Activated CD8-positive, alpha-beta T cell treated with anti-CD3 and anti-CD28 coated beads, Interleukin-2, amount 10 ng/mL, durations not matched to agents 7 days and 5 days (primary cell): ENCODE data around the gene CHCHD6. TPM values are rescaled to one million over a fixed set of nuclear protein-coding genes. Genes with fewer than 3 reads are reported as not detected.
"Not testable (repeated sequence)": the region's sequence is repeated elsewhere in the genome, so short reads cannot be mapped to it uniquely, and the experiment has no call there.

ENCODE experiments used
- ATAC-seq: fragments of 150-1000 bp; cut with Tn5 transposase; one replicate; pipeline ENCODE4 v1.10.0; 2021; ENCODE audit warnings: moderate library complexity
- CTCF ChIA-PET: fragments of 350-600 bp; sonication (Branson Sonifier 250); formaldehyde crosslinking; loops from one replicate; lab custom pipeline; 2021; ENCODE audit warnings: antibody characterized with exemption; lab: Charles Lee
- POLR2A ChIA-PET: fragments of 350-600 bp; sonication (Branson Sonifier 250); formaldehyde crosslinking; loops from one replicate; lab custom pipeline; 2021; ENCODE audit warnings: antibody characterized with exemption; lab: Charles Lee
- DNase-seq: peaks from one replicate; pipeline ENCODE4 v3.0.0-alpha.2; 2020
- H3K27ac Mint-ChIP-seq: one replicate; pipeline ENCODE4 v1.8.0; 2021; ENCODE audit warnings: mild to moderate bottlenecking, mixed read lengths
- H3K27me3 Mint-ChIP-seq: one replicate; pipeline ENCODE4 v1.8.0; 2021; ENCODE audit warnings: low read depth, mixed read lengths
- H3K36me3 Mint-ChIP-seq: one replicate; pipeline ENCODE4 v1.8.0; 2021; ENCODE audit warnings: low read depth, mixed read lengths
- H3K4me1 Mint-ChIP-seq: one replicate; pipeline ENCODE4 v1.8.0; 2021; ENCODE audit warnings: low read depth, mixed read lengths
- H3K4me3 Mint-ChIP-seq: one replicate; pipeline ENCODE4 v1.8.0; 2021; ENCODE audit warnings: mild to moderate bottlenecking, mixed read lengths
- H3K9me3 Mint-ChIP-seq: one replicate; pipeline ENCODE4 v1.8.0; 2022; ENCODE audit warnings: mixed read lengths; ENCODE audit not compliant: insufficient read depth
- total RNA-seq, 2 experiments: library from RNA; stranded (reverse); gene quantifications; one replicate each; pipeline ENCODE4 v1.2.3, GENCODE V29; 2021

The CHCHD6 gene
- total RNA-seq, 2 experiments from 2014 or later, result 5.1 to 6.2 TPM

DNA sequence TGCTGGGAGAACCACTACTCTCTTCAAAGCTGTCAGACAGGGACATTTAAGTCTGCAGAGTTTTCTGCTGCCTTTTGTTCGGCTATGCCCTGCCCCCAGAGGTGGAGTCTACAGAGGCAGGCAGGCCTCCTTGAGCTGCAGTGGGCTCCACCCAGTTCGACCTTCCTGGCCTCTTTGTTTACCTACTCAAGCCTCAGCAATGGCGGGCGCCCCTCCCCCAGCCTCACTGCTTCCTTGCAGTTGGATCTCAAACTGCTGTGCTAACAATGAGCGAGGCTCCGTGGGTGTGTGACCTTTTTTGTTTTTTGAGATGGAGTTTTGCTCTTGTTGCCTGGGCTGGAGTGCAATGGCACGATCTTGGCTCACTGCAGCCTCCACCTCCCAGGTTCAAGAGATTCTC, 87.3 kb downstream of the CHCHD6 start:
- H3K27ac Mint-ChIP-seq, H3K27me3 Mint-ChIP-seq, POLR2A ChIA-PET, CTCF ChIA-PET, H3K4me1 Mint-ChIP-seq, ATAC-seq, H3K4me3 Mint-ChIP-seq, H3K36me3 Mint-ChIP-seq, DNase-seq: not testable (repeated sequence)
- H3K9me3 Mint-ChIP-seq, result peaks cover 15% of the 10 kb centered on the region

DNA sequence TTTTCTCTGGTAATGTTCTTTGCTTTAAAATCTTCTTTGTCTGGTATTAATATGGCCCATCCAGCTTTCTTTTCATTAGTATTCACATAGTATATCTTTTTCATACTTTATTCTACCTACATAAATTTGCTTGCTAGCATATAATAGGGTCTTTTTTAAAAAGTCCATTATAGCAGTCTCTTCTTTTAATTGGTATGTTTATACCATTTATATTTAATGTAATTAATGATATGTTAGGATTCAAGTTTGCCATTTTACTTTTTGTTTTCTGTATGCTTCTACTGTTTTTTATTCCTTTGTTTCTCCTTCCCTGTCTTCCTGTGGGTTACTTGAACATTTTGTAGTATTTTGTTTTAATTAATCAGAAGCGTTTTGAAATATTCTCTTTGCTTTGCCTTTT, 89.0 kb downstream of the CHCHD6 start:
- ChIA-PET POLR2A (no interaction called here), CTCF (no interaction called here)
- DNase-seq (no peak), ATAC-seq (no peak)
- no peaks in the 10 kb centered on the region for H3K27me3 Mint-ChIP-seq
- H3K4me1 Mint-ChIP-seq, result no peaks in the 10 kb centered on the region
- H3K27ac Mint-ChIP-seq, result no peak overlapping the region
- no peaks in the 10 kb centered on the region for H3K36me3 Mint-ChIP-seq
- no peak overlapping the region for H3K4me3 Mint-ChIP-seq
- peaks cover 19% of the 10 kb centered on the region for H3K9me3 Mint-ChIP-seq

DNA sequence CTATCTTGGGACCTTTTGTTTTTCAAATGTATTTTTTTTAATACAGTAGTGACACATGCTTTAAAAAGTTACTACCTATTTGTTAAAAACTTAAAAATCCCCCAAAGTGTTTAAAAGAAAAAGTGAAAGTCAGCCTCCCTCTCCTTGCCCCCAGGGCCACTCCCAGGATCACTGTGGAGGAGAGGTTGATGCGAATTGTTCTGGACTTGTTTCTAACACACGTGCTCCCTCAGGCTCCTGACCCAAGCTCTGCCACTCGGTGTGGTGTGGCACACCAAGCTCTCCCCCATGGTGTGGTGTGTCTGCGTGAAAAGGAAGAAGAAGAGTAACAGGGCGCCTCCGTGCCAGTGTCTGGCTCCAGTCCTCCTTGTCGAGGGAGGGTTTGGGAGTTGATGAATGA, 93.5 kb downstream of the CHCHD6 start:
- ATAC-seq, result no peak
- Mint-ChIP-seq H3K27ac (peak overlapping the region; percentile 33), H3K36me3 (peaks cover 6% of the 10 kb centered on the region), H3K27me3 (no peaks in the 10 kb centered on the region), H3K9me3 (peaks cover 25% of the 10 kb centered on the region), H3K4me3 (no peak overlapping the region), H3K4me1 (no peaks in the 10 kb centered on the region)
- CTCF ChIA-PET, result no interaction called here
- DNase-seq, result no peak
- POLR2A ChIA-PET, result no interaction called here

DNA sequence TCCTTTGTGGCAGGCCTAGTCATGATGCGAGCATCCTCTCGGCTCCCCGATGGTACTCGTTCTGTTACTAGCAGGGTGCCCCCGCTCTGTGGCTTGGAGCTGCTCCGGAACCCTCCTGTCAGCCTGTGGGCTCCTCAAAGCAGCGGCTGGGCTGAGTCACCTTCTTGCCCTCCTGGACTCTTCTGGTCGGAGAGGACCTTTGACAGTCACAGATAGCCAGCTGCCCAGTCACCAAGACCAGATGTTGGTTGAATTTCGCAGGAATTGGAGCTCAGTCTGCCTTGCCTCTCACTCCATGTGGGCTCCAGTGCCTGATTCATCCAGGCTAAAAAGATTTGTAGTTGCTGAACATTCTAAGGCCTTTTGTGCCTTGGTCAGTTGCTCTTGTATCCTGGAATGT, 94.5 kb downstream of the CHCHD6 start:
- Mint-ChIP-seq H3K4me1 (no peaks in the 10 kb centered on the region), H3K9me3 (peaks cover 17% of the 10 kb centered on the region), H3K36me3 (peaks cover 6% of the 10 kb centered on the region), H3K27ac (no peak overlapping the region), H3K4me3 (no peak overlapping the region), H3K27me3 (no peaks in the 10 kb centered on the region)
- ChIA-PET CTCF (no interaction called here), POLR2A (no interaction called here)
- no peak for DNase-seq
- no peak for ATAC-seq

DNA sequence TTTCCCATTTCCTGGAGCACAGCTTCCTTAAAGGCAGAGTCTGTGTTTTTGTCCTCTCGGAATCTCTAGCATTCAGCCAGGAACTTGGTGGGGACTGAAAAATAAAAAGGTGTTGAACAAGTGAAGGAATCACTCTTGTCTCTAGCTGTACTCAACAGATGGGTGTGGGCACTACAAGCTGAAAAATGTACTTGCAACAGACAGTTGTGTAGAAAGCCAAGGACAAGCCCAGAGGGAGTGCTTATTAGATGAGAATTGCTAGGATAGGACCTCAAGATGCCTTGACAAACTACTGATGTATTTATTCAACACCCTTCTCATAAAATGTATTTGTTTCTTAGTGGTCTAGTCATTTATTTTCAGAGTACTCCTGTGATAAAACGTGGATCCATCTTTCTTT, 95.1 kb downstream of the CHCHD6 start:
- Mint-ChIP-seq H3K4me1 (no peaks in the 10 kb centered on the region), H3K36me3 (peaks cover 6% of the 10 kb centered on the region), H3K4me3 (no peak overlapping the region), H3K27me3 (no peaks in the 10 kb centered on the region), H3K9me3 (peaks cover 13% of the 10 kb centered on the region), H3K27ac (no peak overlapping the region)
- ChIA-PET POLR2A (no interaction called here), CTCF (no interaction called here)
- DNase-seq, result no peak
- ATAC-seq, result no peak

DNA sequence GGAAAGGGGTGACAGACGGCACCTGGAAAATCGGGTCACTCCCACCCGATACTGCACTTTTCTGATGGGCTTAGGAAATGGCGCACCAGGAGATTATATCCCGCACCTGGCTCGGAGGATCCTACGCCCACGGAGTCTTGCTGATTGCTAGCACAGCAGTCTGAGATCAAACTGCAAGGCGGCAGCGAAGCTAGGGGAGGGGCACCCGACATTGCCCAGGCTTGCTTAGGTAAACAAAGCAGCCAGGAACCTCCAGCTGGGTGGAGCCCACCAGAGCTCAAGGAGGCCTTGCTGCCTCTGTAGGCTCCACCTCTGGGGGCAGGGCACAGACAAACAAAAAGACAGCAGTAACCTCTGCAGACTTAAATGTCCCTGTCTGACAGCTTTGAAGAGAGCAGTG, 97.3 kb downstream of the CHCHD6 start:
- H3K4me3 Mint-ChIP-seq, H3K36me3 Mint-ChIP-seq, DNase-seq, ATAC-seq, H3K27me3 Mint-ChIP-seq, H3K27ac Mint-ChIP-seq, POLR2A ChIA-PET, CTCF ChIA-PET, H3K4me1 Mint-ChIP-seq: not testable (repeated sequence)
- H3K9me3 Mint-ChIP-seq, result peaks cover 13% of the 10 kb centered on the region

DNA sequence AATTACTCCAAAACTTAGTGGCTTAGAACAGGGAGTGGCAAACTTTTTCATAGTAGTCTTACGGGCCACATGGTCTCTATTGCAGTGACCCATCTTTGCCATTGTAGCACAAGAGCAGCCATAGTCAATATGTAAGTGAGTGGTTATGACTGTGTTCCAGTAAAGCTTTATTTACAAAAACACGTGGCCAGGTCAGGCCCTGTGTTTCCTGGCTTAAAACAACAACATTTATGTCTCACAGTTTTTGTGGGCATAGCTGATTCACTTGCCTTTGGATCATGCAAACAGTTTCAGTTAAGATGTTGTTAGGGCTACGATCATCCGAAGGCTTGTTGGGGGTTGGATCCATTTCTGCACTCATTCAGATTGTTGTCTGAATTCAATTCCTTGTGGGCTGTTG, 103.8 kb downstream of the CHCHD6 start:
- ChIA-PET POLR2A (no interaction called here), CTCF (no interaction called here)
- Mint-ChIP-seq H3K4me1 (no peaks in the 10 kb centered on the region), H3K9me3 (no peaks in the 10 kb centered on the region), H3K36me3 (no peaks in the 10 kb centered on the region), H3K27me3 (no peaks in the 10 kb centered on the region), H3K4me3 (no peak overlapping the region), H3K27ac (no peak overlapping the region)
- ATAC-seq (no peak), DNase-seq (no peak)

DNA sequence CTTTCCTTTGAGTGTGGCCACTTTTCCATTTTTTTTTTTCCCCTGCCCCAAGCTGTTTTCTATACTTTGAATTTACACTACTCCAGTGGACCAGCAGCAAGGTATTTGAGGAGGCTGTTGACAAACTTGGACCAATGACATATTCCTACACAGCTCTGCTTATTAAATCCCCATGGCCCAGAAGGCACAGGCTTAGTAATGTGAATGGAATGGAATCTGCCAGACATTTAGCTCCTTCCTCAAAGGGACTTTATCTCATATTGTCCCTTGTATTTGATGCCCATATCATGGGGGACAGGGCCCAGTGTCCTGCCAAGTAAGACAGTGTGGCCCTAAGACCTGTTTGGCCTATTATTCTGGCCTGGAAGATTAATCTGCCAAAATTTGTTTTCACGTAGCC, 107.5 kb downstream of the CHCHD6 start:
- no peak overlapping the region for H3K27ac Mint-ChIP-seq
- CTCF ChIA-PET, result no interaction called here
- no peaks in the 10 kb centered on the region for H3K4me1 Mint-ChIP-seq
- no peaks in the 10 kb centered on the region for H3K9me3 Mint-ChIP-seq
- no peak overlapping the region for H3K4me3 Mint-ChIP-seq
- no peak for DNase-seq
- no peak for ATAC-seq
- H3K36me3 Mint-ChIP-seq, result no peaks in the 10 kb centered on the region
- no peaks in the 10 kb centered on the region for H3K27me3 Mint-ChIP-seq
- POLR2A ChIA-PET, result no interaction called here

DNA sequence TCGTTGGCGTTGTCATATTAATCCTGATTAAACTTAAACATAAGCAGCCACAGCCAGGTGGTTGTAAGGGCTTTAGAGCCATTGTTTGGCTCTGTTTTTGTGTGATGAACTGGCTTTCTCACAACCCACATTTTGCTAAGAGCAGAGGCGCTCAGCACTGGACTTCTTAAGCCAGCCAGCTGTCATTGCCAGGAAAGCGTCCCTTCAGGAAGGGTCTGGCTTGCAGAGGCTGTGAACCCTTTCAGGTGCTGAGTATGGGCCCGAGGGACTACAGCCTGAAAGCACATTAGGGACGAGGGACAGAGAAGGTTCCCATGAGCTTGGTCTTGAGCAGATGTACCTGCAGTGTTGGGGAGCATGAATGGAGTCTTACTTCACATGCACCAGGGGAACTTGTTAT, 112.3 kb downstream of the CHCHD6 start:
- DNase-seq (no peak), ATAC-seq (no peak)
- Mint-ChIP-seq H3K4me3 (no peak overlapping the region), H3K27me3 (no peaks in the 10 kb centered on the region), H3K4me1 (no peaks in the 10 kb centered on the region), H3K27ac (no peak overlapping the region), H3K9me3 (no peaks in the 10 kb centered on the region), H3K36me3 (no peaks in the 10 kb centered on the region)
- CTCF ChIA-PET, result no interaction called here
- POLR2A ChIA-PET, result no interaction called here

DNA sequence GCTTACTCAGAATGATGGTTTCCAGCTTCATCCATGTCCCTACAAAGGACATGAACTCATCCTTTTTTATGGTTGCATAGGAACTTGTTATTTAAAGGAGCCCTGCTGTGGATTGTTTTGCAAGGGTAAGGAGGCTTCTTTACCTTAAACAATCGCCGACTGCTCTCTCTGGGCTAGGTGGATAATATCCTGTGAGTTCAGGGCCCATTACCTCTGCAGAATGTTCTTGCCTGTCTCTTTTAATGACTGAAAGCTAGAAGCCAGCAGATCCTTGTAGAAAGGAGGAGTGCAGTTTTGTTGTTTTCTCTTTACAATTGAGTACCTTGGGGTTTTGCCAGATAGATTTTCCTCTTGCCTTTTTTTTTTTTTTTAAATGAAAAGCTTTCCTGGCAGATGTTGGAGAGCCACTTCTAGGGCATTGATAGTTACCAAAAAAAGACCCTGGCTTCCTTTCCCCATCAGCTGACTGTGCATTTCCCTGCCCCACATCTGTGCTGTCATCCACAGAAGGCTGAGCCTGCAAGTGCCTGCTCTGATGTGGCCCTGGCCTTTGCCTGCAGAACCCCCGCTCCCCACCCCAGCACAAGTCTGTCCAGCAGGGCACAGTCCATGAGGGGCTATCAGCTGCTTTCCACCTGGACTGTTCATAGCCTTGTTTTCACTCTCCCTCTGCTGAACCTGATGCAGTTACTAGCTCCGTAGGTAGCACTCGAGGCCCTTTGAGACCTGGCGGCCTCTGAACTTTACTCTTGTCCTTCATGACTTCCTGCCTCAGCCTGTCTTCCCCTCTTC, 113.1 kb downstream of the CHCHD6 start:
- Mint-ChIP-seq H3K4me3 (no peak overlapping the region), H3K4me1 (no peaks in the 10 kb centered on the region), H3K36me3 (peaks cover 2% of the 10 kb centered on the region), H3K27ac (no peak overlapping the region), H3K27me3 (no peaks in the 10 kb centered on the region), H3K9me3 (peaks cover 5% of the 10 kb centered on the region)
- CTCF ChIA-PET, result no interaction called here
- POLR2A ChIA-PET, result no interaction called here
- DNase-seq (no peak), ATAC-seq (no peak)

DNA sequence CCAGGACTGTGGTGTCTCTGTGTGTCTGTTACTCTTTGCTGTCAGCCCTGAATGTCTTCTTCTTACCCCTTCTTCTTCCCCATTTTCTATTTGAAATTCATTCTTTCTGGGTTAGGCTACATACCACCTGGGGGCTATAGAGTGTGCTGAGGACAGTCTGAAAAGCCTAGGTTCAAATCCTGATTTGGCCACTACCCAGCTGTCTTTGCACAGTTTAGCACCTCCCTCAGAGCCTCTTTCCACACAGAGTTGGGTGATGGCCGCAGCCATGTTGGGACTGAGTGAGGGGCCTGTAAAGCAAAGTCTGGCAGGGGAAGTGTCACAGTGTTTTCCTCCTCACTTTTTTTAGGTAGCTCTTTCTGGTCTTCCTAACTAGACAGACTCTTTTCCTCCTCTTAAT, 113.7 kb downstream of the CHCHD6 start:
- DNase-seq (no peak), ATAC-seq (no peak)
- Mint-ChIP-seq H3K4me1 (no peaks in the 10 kb centered on the region), H3K27me3 (no peaks in the 10 kb centered on the region), H3K36me3 (peaks cover 2% of the 10 kb centered on the region), H3K27ac (no peak overlapping the region), H3K9me3 (peaks cover 5% of the 10 kb centered on the region), H3K4me3 (no peak overlapping the region)
- POLR2A ChIA-PET, result no interaction called here
- CTCF ChIA-PET, result no interaction called here

DNA sequence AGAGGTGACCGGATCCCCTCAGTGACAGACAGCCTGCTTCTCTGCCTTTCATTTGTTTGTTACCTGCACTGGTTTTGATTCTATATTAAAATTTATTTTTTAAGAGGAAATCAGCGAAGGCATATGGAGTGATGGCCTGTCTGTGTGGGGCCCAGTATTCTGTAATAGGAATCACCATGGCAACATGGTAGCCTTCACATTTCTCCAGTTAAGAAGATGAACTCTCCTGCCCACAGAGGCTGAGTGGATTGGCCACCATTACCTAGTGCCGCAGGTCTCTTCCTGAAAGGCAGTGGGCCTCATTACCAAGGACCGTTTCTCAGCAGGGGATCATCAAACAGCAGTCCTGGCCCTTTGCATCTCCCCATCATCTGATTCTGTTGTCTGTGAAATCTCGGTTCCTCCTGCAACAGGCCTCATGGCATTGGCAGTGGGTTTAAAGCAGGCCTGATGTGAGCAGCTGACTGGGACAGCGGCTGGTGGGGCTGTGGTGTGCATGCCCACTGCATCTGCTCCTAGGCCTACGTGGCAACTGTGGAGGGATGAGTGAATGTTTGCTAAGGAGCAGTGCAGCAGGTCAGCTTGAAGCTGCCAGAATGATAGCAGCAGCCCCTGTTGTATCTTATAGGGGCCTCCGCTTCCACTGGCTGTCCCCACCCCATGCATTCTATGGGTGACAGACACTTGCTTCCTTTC, 114.5 kb downstream of the CHCHD6 start:
- no peak for DNase-seq

More for the DNA sequence above, 114.5 kb downstream of the CHCHD6 start:
- CTCF ChIA-PET, result no interaction called here
- Mint-ChIP-seq H3K4me1 (no peaks in the 10 kb centered on the region), H3K36me3 (peaks cover 2% of the 10 kb centered on the region), H3K9me3 (peaks cover 5% of the 10 kb centered on the region), H3K27me3 (no peaks in the 10 kb centered on the region), H3K27ac (no peak overlapping the region), H3K4me3 (no peak overlapping the region)
- ATAC-seq, result no peak
- POLR2A ChIA-PET, result no interaction called here
